OCI-LY7 (cell line): ENCODE data around the gene IPPK.

ENCODE experiments used
- EZH2phosphoT487 ChIP-seq: fragments of 200-600 bp; sonication (generic); IDR thresholded peaks from 2 replicates; pipeline ENCODE4 v1.6.1; 2018; ENCODE audit warnings: low read depth, borderline replicate concordance, mild to moderate bottlenecking, mixed run types, antibody characterized with exemption, low read length, moderate library complexity, mixed read lengths
- TF ChIP-seq, protein P1 (sequence below): fragments of 200-600 bp; sonication (generic); conservative IDR thresholded peaks from 2 replicates; pipeline ENCODE4 v1.5.1; 2014; ENCODE audit warnings: mild to moderate bottlenecking, antibody characterized with exemption, low read length, moderate library complexity, mixed read lengths

DNA sequence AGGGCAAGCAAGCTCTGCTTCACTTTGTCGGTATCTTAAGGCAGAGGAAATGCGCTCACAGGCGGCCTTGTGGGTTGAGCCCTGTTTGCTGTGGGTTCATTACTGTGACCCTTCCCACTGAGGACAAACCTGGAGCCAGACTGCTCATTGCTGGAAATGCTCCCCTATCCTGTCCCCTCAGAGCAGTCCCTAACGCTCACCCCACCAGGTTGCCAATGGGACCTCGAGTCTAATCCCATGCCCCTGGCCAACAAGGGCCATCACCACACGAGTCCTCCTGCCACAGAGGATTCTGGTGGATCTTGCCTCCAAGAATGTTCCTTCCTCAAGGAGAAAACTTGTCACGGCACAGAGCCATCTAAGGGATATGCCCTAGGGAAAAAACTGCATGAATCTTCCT, 14.6 kb downstream of the IPPK start:
- TF ChIP-seq, protein P1, sequence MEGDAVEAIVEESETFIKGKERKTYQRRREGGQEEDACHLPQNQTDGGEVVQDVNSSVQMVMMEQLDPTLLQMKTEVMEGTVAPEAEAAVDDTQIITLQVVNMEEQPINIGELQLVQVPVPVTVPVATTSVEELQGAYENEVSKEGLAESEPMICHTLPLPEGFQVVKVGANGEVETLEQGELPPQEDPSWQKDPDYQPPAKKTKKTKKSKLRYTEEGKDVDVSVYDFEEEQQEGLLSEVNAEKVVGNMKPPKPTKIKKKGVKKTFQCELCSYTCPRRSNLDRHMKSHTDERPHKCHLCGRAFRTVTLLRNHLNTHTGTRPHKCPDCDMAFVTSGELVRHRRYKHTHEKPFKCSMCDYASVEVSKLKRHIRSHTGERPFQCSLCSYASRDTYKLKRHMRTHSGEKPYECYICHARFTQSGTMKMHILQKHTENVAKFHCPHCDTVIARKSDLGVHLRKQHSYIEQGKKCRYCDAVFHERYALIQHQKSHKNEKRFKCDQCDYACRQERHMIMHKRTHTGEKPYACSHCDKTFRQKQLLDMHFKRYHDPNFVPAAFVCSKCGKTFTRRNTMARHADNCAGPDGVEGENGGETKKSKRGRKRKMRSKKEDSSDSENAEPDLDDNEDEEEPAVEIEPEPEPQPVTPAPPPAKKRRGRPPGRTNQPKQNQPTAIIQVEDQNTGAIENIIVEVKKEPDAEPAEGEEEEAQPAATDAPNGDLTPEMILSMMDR = no peak
- no peak for TF ChIP-seq EZH2phosphoT487
